H1 (cell line): ENCODE measurements around the gene SCAI. TPM values are rescaled to one million over a fixed set of nuclear protein-coding genes. Genes with fewer than 3 reads are reported as not detected.

Source experiments
- EZH2 ChIP-seq: fragments of 200-600 bp; sonication (generic); IDR thresholded peaks from 2 replicates; pipeline ENCODE4 v1.7.1; 2012; ENCODE audit warnings: low read depth, mild to moderate bottlenecking, moderate library complexity, low read length, inconsistent platforms; ENCODE audit not compliant: severe bottlenecking
- NANOG ChIP-seq: IDR thresholded peaks from 2 replicates; pipeline ENCODE4 v1.6.1; 2011; ENCODE audit warnings: low read length, low read depth, mild to moderate bottlenecking, inconsistent platforms; ENCODE audit not compliant: insufficient read depth, poor library complexity, severe bottlenecking
- polyA plus RNA-seq, 7 experiments: library from polyadenylated mRNA; depleted of rRNA in 3 of 7; stranded (reverse) in 5 of 7; unstranded in 2 of 7; fragments of >200 nt in 5 of 7; fragments of 200-250 nt in 2 of 7; gene quantifications; 1 replicate in 5 of 7; 2 replicates in 1 of 7; 4 replicates in 1 of 7; pipeline versions ENCODE4 v1.2.1 to v1.2.3, GENCODE V29; 2011 to 2013; ENCODE audit warnings: missing spikeins in 2 of 7, mixed read lengths in 2 of 7
- total RNA-seq: library from RNA; stranded (reverse); fragmentation: NEBNext Ultra II Directional; extraction: Animal tissue kit (Norgen Biotek cat#: 25700); gene quantifications from 2 replicates; pipeline ENCODE4 v1.2.1, GENCODE V29; 2021

The SCAI gene
- total and polyA plus RNA-seq, 2 of the 8 experiments (the other 6 are each of a cell fraction or from before 2014, with no cell fraction given) = 6.4 to 19.8 TPM

DNA sequence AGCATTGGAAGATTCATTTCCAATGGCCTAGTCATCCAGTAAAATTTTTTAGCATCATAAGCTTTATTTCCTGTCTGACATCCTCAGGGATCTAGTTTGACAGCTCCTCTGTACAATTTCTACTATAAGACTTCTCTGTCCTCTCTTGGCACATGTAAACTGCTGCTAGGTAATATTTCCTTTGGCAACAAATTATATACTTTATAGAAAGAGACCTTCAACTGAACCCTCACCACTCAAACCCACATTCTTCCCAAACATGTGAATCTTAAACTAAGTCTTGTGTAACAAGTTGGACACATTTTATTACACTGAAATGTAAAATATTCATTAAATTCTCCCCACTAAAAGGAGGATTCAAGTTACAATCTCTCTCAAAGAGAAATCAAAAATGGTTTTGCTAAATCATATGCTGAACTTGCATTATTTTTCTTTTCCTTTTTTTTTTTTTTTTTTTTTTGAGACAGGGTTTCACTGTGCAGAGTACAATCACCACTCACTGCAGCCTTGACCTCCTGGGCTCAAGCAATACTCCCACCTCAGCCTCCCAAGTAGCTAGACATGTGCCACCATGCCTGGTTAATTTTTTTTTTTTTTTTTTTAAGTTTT is 36.9 kb downstream of the SCAI start (continued):
- TF ChIP-seq EZH2 = no peak
- no peak for TF ChIP-seq NANOG
